Measurements from ENCODE around the gene EPB41. TPM values are rescaled to one million over a fixed set of nuclear protein-coding genes. Genes with fewer than 3 reads are reported as not detected.

Gene EPB41
- total and polyA plus RNA-seq, 2 of the 8 experiments (the other 6 are each of a cell fraction or from before 2014, with no cell fraction given) = 36.7 to 109 TPM

DNA sequence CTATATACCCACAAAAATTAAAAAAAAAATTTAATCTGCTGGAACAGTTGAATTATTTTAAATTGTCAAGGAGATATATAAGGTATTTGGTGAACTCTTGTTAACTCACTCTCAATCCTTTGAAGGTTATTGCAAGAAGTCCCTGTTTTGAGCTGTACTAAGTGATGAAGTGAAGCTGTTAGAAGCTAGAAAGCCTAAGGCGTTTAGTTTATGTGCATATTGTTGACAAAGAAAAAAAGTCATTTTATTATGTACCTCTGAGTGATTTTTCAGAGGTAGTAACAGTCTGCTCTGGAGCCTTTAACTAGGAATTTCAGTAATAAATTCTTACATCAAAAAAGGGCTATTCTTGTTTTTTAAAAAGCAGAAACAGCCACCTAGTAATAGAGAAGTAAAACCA, 149.7 kb downstream of the EPB41 start (continued):
- TF ChIP-seq, protein P1, sequence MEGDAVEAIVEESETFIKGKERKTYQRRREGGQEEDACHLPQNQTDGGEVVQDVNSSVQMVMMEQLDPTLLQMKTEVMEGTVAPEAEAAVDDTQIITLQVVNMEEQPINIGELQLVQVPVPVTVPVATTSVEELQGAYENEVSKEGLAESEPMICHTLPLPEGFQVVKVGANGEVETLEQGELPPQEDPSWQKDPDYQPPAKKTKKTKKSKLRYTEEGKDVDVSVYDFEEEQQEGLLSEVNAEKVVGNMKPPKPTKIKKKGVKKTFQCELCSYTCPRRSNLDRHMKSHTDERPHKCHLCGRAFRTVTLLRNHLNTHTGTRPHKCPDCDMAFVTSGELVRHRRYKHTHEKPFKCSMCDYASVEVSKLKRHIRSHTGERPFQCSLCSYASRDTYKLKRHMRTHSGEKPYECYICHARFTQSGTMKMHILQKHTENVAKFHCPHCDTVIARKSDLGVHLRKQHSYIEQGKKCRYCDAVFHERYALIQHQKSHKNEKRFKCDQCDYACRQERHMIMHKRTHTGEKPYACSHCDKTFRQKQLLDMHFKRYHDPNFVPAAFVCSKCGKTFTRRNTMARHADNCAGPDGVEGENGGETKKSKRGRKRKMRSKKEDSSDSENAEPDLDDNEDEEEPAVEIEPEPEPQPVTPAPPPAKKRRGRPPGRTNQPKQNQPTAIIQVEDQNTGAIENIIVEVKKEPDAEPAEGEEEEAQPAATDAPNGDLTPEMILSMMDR (IDR thresholded peaks at IDR 0.05; ENCODE audit: control extremely low read depth in 1 of 3, insufficient read depth in 1 of 3, low read depth in 1 of 3, low read length in 3 of 3) = no peak
- TF ChIP-seq JUND (IDR thresholded peaks at IDR 0.05; ENCODE audit: low read length) = no peak
- no peak for TF ChIP-seq SIX5 (IDR thresholded peaks at IDR 0.05; ENCODE audit: low read depth, low read length)
- no peak for TF ChIP-seq SP1 (IDR thresholded peaks at IDR 0.05; ENCODE audit: low read depth, low read length)
- no peak for TF ChIP-seq CREB1 (IDR thresholded peaks at IDR 0.05)
- no peak for TF ChIP-seq TEAD4 (IDR thresholded peaks at IDR 0.05; ENCODE audit: low read depth, low read length)
- no peak for TF ChIP-seq SUZ12 (IDR thresholded peaks at IDR 0.05; ENCODE audit: low read length)
